HG02642 (cell line): ENCODE measurements around the gene LRP8.
A peak's percentile ranks its signal among the peaks of the same experiment; 100 is the strongest.

Experiments used
- ATAC-seq: cut with Tn5 transposase; IDR thresholded peaks from one replicate; pipeline ENCODE4 v1.9.1; 2021; ENCODE audit warnings: mild to moderate bottlenecking; ENCODE audit not compliant: unreplicated experiment, poor library complexity

The LRP8 gene

GRCh38 chr1:53196485-53197290 is 131.2 kb downstream of the LRP8 start, which contains the start of gene CPT2:
Gene CPT2, plus strand, starts transcription at chr1:53196824. Its CDS starts 120 bp downstream, at chr1:53196944.
- peak; percentile 99 for ATAC-seq

GRCh38 chr1:53196017-53196484 is 131.8 kb downstream of the LRP8 start:
- ATAC-seq = peak; percentile 8

DNA sequence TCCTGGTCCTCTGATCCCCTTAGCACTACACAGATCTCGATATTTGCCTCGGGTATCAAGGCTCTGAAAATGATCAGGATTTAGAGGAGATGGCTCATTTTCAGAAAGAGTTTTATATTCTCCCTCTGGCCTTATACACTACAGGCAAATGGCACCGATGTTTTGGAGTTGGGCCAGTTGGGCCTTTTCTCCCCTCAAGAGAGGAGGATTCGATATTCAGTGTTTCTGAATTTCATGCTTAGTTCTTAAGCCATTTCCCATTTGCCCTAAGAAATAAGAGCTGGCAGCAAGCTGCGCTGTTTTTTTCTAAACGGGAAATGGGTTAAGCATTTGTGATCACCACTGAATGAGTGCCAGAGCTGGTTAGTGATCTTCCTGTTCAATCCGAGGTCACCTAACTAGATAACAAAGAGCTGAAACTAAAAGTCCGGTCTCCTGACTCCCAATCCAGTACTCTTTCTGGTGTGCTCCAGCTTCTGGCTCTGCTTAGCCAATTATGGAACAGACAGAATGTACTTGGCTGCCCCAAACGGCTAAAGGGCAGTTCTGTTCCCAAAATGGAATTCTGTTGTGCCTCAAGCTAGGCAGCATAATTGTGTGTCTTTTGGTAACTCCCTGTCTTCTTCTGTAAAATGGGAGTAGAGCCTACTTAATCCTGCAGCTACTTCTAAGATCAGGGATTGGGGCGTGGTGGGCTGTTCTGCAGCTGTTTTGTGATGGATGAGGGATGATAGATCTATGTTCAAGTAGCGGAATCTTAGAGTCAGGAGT is 132.4 kb downstream of the LRP8 start:
- no peak for ATAC-seq
